Stomach (tissue), 9 donors: ENCODE measurements around the gene KIF11. TPM values are rescaled to one million over a fixed set of nuclear protein-coding genes. Genes with fewer than 3 reads are reported as not detected.

Source experiments
- DNase-seq, 2 donors: peaks; one replicate each; pipeline versions ENCODE4 v3.0.0 to v3.0.0-alpha.2; 2013 to 2019
- H3K27ac ChIP-seq, 5 donors: fragments of 200-600 bp in 4 of 5; sonication (generic) in 4 of 5; one replicate each; pipeline ENCODE4 v1.5.1; 2013 to 2019; ENCODE audit warnings: mild to moderate bottlenecking in 1 of 5, moderate library complexity in 1 of 5
- H3K27me3 ChIP-seq, 3 donors: fragments of 200-600 bp; sonication (generic); one replicate each; pipeline ENCODE4 v1.5.1; 2017 to 2019; ENCODE audit warnings: mixed run types in 1 of 3
- H3K36me3 ChIP-seq, 4 donors: fragments of 200-600 bp; sonication (generic); 1 replicate in 3 of 4; 2 replicates in 1 of 4; pipeline ENCODE4 v1.5.1; 2016 to 2019
- H3K4me1 ChIP-seq, 4 donors: fragments of 200-600 bp; sonication (generic); one replicate each; pipeline ENCODE4 v1.5.1; 2016 to 2019
- H3K4me3 ChIP-seq, 4 donors: fragments of 200-600 bp; sonication (generic) in 3 of 4; one replicate each; pipeline ENCODE4 v1.5.1; 2016 to 2019; ENCODE audit warnings: mild to moderate bottlenecking in 1 of 4
- H3K9me3 ChIP-seq, 4 donors: fragments of 200-600 bp; sonication (generic); one replicate each; pipeline ENCODE4 v1.5.1; 2016 to 2019
- CTCF ChIP-seq, 7 experiments: fragments of 450-650 bp in 4 of 7; fragments of 200-600 bp in 3 of 7; sonication (generic) in 3 of 7; IDR thresholded peaks; one replicate each; pipeline ENCODE4 v1.5.1; 2016 to 2019; ENCODE audit warnings: antibody characterized with exemption in 7 of 7, control low read depth in 2 of 7, mild to moderate bottlenecking in 1 of 7
- EP300 ChIP-seq: sonication (generic); formaldehyde crosslinking; IDR thresholded peaks from one replicate; pipeline ENCODE4 v1.6.1; 2017; ENCODE audit warnings: antibody characterized with exemption
- POLR2A ChIP-seq, 4 donors: fragments of 450-650 bp; IDR thresholded peaks; one replicate each; pipeline ENCODE4 v1.6.1; 2016; ENCODE audit warnings: antibody characterized with exemption in 4 of 4, control low read depth in 2 of 4, mild to moderate bottlenecking in 1 of 4, moderate library complexity in 1 of 4
- POLR2AphosphoS5 ChIP-seq, 3 donors: sonication (generic); formaldehyde crosslinking; IDR thresholded peaks; one replicate each; pipeline ENCODE4 v1.6.1; 2016; ENCODE audit warnings: antibody characterized with exemption in 3 of 3
- WGBS, 5 donors: extraction: QIAGEN DNeasy Blood & Tissue Kit in 3 of 5; methylation state at CpG; one replicate each; pipeline versions ENCODE4 v1.1.5 to v1.1.7; 2013 to 2018; 5-methylcytosine and 5-hydroxymethylcytosine counted together
- intact Hi-C: fragments of 100-400 bp; cut with DNase I; formaldehyde crosslinking; loops from one replicate; pipeline ENCODE4 v1.15.1; 2023; ENCODE audit warnings: low total_unique reads
- polyA plus RNA-seq, 3 donors: library from polyadenylated mRNA; stranded (reverse); fragments of 200-250 nt; gene quantifications; one replicate each; pipeline ENCODE4 v1.2.3, GENCODE V29; 2013
- total RNA-seq, 5 donors: library from RNA; depleted of rRNA; stranded (reverse); fragments of >200 nt; gene quantifications; one replicate each; pipeline versions ENCODE4 v1.1.0 to v1.2.3, GENCODE V29; 2014 to 2016
- donor health status: healthy with polysubstance abuse.
- donor health status: Bipolar disorder and iron deficiency.
- donor health status: healthy.

The KIF11 gene
- total and polyA plus RNA-seq, 8 donors: 1.1 to 8.3 (median 2.5) TPM

- no peaks in the 10 kb centered on the region for H3K27me3 ChIP-seq
- H3K4me3 ChIP-seq: peak overlapping the region; percentile 63 to 90 (median 82)
- peak; percentile 88 to 98 (median 95) for TF ChIP-seq POLR2AphosphoS5 (IDR thresholded peaks at IDR 0.05)
- peak in 2 of 4 donors; percentile 48 to 68 for TF ChIP-seq POLR2A (IDR thresholded peaks at IDR 0.05)
- TF ChIP-seq CTCF (IDR thresholded peaks at IDR 0.05): no peak
- no peak for TF ChIP-seq EP300
- H3K9me3 ChIP-seq: no peaks in the 10 kb centered on the region
- H3K27ac ChIP-seq: peak overlapping the region; percentile 84 to 97 (median 92)
- peak; percentile 94 to 98 for DNase-seq
- intact Hi-C loops: no loop called here
- WGBS, 5 donors: 0 to 1% (median 0%) methylated on average over 24 to 38 of the region's 38 CpGs
- H3K4me1 ChIP-seq: peaks cover 15 to 37% (median 18%) of the 10 kb centered on the region in 4 donors
- no peaks in the 10 kb centered on the region for H3K36me3 ChIP-seq
These were observed 1.3 kb upstream of the KIF11 start for GRCh38 chr10:92591550-92592022.

GRCh38 chr10:92593619-92594588 is 974 bp downstream of the KIF11 start:
- DNase-seq: no peak
- Histone ChIP-seq H3K4me3 (peak overlapping the region; percentile 63 to 90 (median 82)), H3K27me3 (no peaks in the 10 kb centered on the region), H3K4me1 (peaks cover 15 to 37% (median 18%) of the 10 kb centered on the region in 4 donors), H3K27ac (peak overlapping the region in 4 of 5 donors; percentile 84 to 97 (median 94)), H3K36me3 (no peaks in the 10 kb centered on the region), H3K9me3 (no peaks in the 10 kb centered on the region)
- 5 to 9% (median 8%) methylated on average over 9 of the region's 9 CpGs for WGBS, 5 donors
- TF ChIP-seq EP300 (no peak), POLR2AphosphoS5 (IDR thresholded peaks at IDR 0.05) (no peak), CTCF (IDR thresholded peaks at IDR 0.05) (no peak), POLR2A (IDR thresholded peaks at IDR 0.05) (no peak)
- intact Hi-C loops: no loop called here

- Histone ChIP-seq H3K4me1 (peaks cover 15 to 37% (median 18%) of the 10 kb centered on the region in 4 donors), H3K4me3 (no peak overlapping the region), H3K9me3 (no peaks in the 10 kb centered on the region), H3K36me3 (no peaks in the 10 kb centered on the region), H3K27me3 (no peaks in the 10 kb centered on the region), H3K27ac (no peak overlapping the region)
- DNase-seq: no peak
- TF ChIP-seq EP300: no peak
- no peak for TF ChIP-seq POLR2AphosphoS5 (IDR thresholded peaks at IDR 0.05)
- TF ChIP-seq CTCF (IDR thresholded peaks at IDR 0.05): no peak
- TF ChIP-seq POLR2A (IDR thresholded peaks at IDR 0.05): no peak
- WGBS, 5 donors: 90 to 95% (median 92%) methylated on average over 2 of the region's 2 CpGs
- intact Hi-C loops: no loop called here
These were observed 2.6 kb downstream of the KIF11 start for GRCh38 chr10:92595505-92595904.

GRCh38 chr10:92598321-92598720 is 5.4 kb downstream of the KIF11 start:
- Histone ChIP-seq H3K27ac (no peak overlapping the region), H3K36me3 (no peaks in the 10 kb centered on the region), H3K4me1 (peaks cover 6 to 19% (median 7%) of the 10 kb centered on the region in 4 donors), H3K9me3 (no peaks in the 10 kb centered on the region), H3K4me3 (no peak overlapping the region), H3K27me3 (no peaks in the 10 kb centered on the region)
- DNase-seq: no peak
- intact Hi-C loops: no loop called here
- 93 to 99% (median 96%) methylated on average over 1 of the region's 1 CpG for WGBS, 5 donors
- TF ChIP-seq POLR2A (IDR thresholded peaks at IDR 0.05): no peak
- TF ChIP-seq CTCF (IDR thresholded peaks at IDR 0.05): no peak
- no peak for TF ChIP-seq EP300
- no peak for TF ChIP-seq POLR2AphosphoS5 (IDR thresholded peaks at IDR 0.05)
